ENCODE results near the gene SAT2. TPM values are rescaled to one million over a fixed set of nuclear protein-coding genes. Genes with fewer than 3 reads are reported as not detected.

SAT2 gene
- total RNA-seq, 1 experiment from 2014 or later = 54.9 TPM

GRCh38 chr17:7651665-7652387 is 24.2 kb upstream of the SAT2 start:
- Histone ChIP-seq H3K4me3 (replicated peaks in 1 of 2; ENCODE audit: low read depth in 1 of 2, low read length in 2 of 2) (no peak overlapping the region), H4K20me1 (ENCODE audit: insufficient read depth) (no peaks in the 10 kb centered on the region), H2AFZ (ENCODE audit: low read depth, low read length, poor library complexity, severe bottlenecking) (no peak overlapping the region), H3K4me2 (ENCODE audit: low read length) (no peak overlapping the region), H3K9ac (ENCODE audit: low read length) (no peak overlapping the region), H3K27ac (ENCODE audit: low read depth, low read length) (no peak overlapping the region), H3K79me2 (ENCODE audit: insufficient read depth, low read length) (no peaks in the 10 kb centered on the region), H3K36me3 (ENCODE audit: control insufficient read depth in 1 of 2, insufficient read depth in 2 of 2, low read length in 2 of 2) (no peaks in the 10 kb centered on the region), H3K27me3 (ENCODE audit: insufficient read depth, low read length) (no peaks in the 10 kb centered on the region; the same call in 1 of the 2 replicates), H3K9me3 (ENCODE audit: control insufficient read depth in 1 of 2, insufficient read depth in 1 of 2, low read depth in 1 of 2, low read length in 2 of 2) (no peaks in the 10 kb centered on the region), H3K9me2 (ENCODE audit: insufficient read depth) (no peaks in the 10 kb centered on the region), H3K4me1 (ENCODE audit: control insufficient read depth in 1 of 2, insufficient read depth in 2 of 2, low read length in 2 of 2) (peaks cover under 1 to 1% of the 10 kb centered on the region in 2 experiments; a peak in 3 of 4 replicates)
- BruUV-seq (replicated peaks) = no TSS peak
- RAD21 ChIA-PET (ENCODE audit: low non-redundant PET in 1 of 2, low total read pairs in 2 of 2, uncharacterized antibody in 2 of 2, unreplicated experiment in 2 of 2) = no interaction called here
- CTCF ChIA-PET = no interaction called here
- intact Hi-C loops (cut with micrococcal nuclease) = no loop called here
- TF ChIP-seq ZNF274 (IDR thresholded peaks at IDR 0.05; ENCODE audit: low read depth, low read length) = no peak
- TF ChIP-seq EZH2 (IDR thresholded peaks at IDR 0.05) = no peak
- no peak for TF ChIP-seq EGR1 (IDR thresholded peaks at IDR 0.05; ENCODE audit: low read depth)
- TF ChIP-seq TCF7L2 (IDR thresholded peaks at IDR 0.05; ENCODE audit: borderline replicate concordance, extremely low read depth, insufficient read depth, insufficient read length) = no peak
- no peak for TF ChIP-seq SIN3A (IDR thresholded peaks at IDR 0.05; ENCODE audit: low read depth)
- TF ChIP-seq CBX3 (IDR thresholded peaks at IDR 0.05; ENCODE audit: low read depth) = no peak
- DNase-seq (ENCODE audit: low read depth, low spot score) (no peak), ATAC-seq (no peak)
- POLR2A ChIA-PET = interaction anchor here (1.0 kb wide), 1 partner anchor 35 kb away, joined by 3 read pairs; the partner anchor contains the start of gene TP53

DNA sequence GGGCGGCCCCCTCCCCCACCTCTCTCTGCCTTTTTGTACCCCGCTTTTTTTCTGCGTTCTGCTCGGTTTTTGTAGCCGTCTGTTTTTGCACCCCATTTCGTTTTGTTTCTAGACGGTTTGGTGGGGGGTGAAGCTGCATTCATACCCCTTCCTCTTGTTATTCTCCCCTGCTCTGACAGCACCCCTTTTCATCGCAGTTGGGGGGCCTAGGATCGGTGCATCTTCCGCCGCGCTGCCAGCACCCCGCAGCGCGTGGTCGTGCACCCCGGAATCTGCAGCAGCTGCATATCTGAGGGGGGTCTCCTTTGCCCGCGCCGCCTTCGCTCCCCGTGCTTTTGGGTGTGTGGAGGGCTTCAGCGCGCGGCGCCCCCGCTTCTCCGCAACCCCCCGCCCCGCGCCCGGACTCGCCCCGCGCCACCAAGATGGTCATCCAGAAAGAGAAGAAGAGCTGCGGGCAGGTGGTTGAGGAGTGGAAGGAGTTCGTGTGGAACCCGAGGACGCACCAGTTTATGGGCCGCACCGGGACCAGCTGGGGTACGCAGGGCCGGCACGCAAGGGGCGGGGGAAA is 23.6 kb upstream of the SAT2 start:
- ChIA-PET RAD21 (ENCODE audit: low non-redundant PET in 1 of 2, low total read pairs in 2 of 2, uncharacterized antibody in 2 of 2, unreplicated experiment in 2 of 2) (no interaction called here), POLR2A (no interaction called here), CTCF (no interaction called here)
- H3K9me2 ChIP-seq (ENCODE audit: insufficient read depth) = no peaks in the 10 kb centered on the region
- no peaks in the 10 kb centered on the region for H3K4me1 ChIP-seq (ENCODE audit: control insufficient read depth in 1 of 2, insufficient read depth in 2 of 2, low read length in 2 of 2)
- TF ChIP-seq, protein P1, sequence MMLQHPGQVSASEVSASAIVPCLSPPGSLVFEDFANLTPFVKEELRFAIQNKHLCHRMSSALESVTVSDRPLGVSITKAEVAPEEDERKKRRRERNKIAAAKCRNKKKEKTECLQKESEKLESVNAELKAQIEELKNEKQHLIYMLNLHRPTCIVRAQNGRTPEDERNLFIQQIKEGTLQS (IDR thresholded peaks at IDR 0.05) = no peak
- TF ChIP-seq RAD21 (IDR thresholded peaks at IDR 0.05; ENCODE audit: low read depth) = no peak
- TF ChIP-seq CBX3 (IDR thresholded peaks at IDR 0.05; ENCODE audit: low read depth) = no peak
- TF ChIP-seq FOSL1 (IDR thresholded peaks at IDR 0.05; ENCODE audit: low read depth) = no peak
- TF ChIP-seq EZH2 (IDR thresholded peaks at IDR 0.05) = no peak
- TF ChIP-seq, protein P2, sequence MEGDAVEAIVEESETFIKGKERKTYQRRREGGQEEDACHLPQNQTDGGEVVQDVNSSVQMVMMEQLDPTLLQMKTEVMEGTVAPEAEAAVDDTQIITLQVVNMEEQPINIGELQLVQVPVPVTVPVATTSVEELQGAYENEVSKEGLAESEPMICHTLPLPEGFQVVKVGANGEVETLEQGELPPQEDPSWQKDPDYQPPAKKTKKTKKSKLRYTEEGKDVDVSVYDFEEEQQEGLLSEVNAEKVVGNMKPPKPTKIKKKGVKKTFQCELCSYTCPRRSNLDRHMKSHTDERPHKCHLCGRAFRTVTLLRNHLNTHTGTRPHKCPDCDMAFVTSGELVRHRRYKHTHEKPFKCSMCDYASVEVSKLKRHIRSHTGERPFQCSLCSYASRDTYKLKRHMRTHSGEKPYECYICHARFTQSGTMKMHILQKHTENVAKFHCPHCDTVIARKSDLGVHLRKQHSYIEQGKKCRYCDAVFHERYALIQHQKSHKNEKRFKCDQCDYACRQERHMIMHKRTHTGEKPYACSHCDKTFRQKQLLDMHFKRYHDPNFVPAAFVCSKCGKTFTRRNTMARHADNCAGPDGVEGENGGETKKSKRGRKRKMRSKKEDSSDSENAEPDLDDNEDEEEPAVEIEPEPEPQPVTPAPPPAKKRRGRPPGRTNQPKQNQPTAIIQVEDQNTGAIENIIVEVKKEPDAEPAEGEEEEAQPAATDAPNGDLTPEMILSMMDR (IDR thresholded peaks at IDR 0.05 in 2 of 3, conservative IDR thresholded peaks at IDR 0.05 in 1 of 3; ENCODE audit: borderline replicate concordance in 1 of 3, insufficient read depth in 1 of 3, low read depth in 2 of 3, low read length in 2 of 3) = no peak
- TF ChIP-seq SP1 (IDR thresholded peaks at IDR 0.05; ENCODE audit: low read depth) = no peak
- no peak for TF ChIP-seq TCF7L2 (IDR thresholded peaks at IDR 0.05; ENCODE audit: borderline replicate concordance, extremely low read depth, insufficient read depth, insufficient read length)
- H3K27ac ChIP-seq (ENCODE audit: low read depth, low read length) = no peak overlapping the region
- ATAC-seq (no peak), DNase-seq (ENCODE audit: low read depth, low spot score) (no peak)
- no peaks in the 10 kb centered on the region for H3K36me3 ChIP-seq (ENCODE audit: control insufficient read depth in 1 of 2, insufficient read depth in 2 of 2, low read length in 2 of 2)
- no peaks in the 10 kb centered on the region for H4K20me1 ChIP-seq (ENCODE audit: insufficient read depth)
- H2AFZ ChIP-seq (ENCODE audit: low read depth, low read length, poor library complexity, severe bottlenecking) = no peak overlapping the region
- H3K9me3 ChIP-seq (ENCODE audit: control insufficient read depth in 1 of 2, insufficient read depth in 1 of 2, low read depth in 1 of 2, low read length in 2 of 2) = no peaks in the 10 kb centered on the region
- H3K27me3 ChIP-seq (ENCODE audit: insufficient read depth, low read length) = no peaks in the 10 kb centered on the region; the same call in 1 of the 2 replicates
- intact Hi-C loops (cut with micrococcal nuclease) = no loop called here
- H3K4me2 ChIP-seq (ENCODE audit: low read length) = no peak overlapping the region
- no peak overlapping the region for H3K4me3 ChIP-seq (replicated peaks in 1 of 2; ENCODE audit: low read depth in 1 of 2, low read length in 2 of 2)
- no peak overlapping the region for H3K9ac ChIP-seq (ENCODE audit: low read length)
- BruUV-seq (replicated peaks) = no TSS peak
- no peaks in the 10 kb centered on the region for H3K79me2 ChIP-seq (ENCODE audit: insufficient read depth, low read length)

Data from HCT116 (cell line).